ENCODE results near the gene KCNE3.

DNA sequence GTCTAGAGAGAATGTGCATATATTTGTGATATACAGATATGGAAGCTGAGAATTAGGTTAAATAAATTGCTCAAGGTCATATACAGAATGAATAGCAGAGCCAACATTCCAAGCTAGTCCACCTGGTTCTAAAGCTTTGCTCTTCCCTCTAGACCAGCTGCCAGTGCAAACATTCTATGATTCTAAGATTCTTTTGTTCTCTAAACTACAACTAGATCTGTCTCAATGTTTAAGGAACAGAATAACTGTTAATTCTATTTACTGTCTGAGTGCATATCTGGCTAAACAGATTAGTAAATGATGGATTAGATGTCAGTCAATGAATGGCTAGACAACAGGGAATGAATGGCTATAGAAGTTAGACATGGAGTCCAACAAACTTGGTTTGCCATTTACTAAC, 19.6 kb downstream of the KCNE3 start:
- TF ChIP-seq SP1 (IDR thresholded peaks at IDR 0.05; ENCODE audit: low read depth) (no peak), POLR2AphosphoS5 (IDR thresholded peaks at IDR 0.05; ENCODE audit: low read depth, low read length) (no peak), EZH2 (IDR thresholded peaks at IDR 0.05) (no peak), TCF7L2 (IDR thresholded peaks at IDR 0.05; ENCODE audit: borderline replicate concordance, extremely low read depth, insufficient read depth, insufficient read length) (no peak)
- TF ChIP-seq, protein P1, sequence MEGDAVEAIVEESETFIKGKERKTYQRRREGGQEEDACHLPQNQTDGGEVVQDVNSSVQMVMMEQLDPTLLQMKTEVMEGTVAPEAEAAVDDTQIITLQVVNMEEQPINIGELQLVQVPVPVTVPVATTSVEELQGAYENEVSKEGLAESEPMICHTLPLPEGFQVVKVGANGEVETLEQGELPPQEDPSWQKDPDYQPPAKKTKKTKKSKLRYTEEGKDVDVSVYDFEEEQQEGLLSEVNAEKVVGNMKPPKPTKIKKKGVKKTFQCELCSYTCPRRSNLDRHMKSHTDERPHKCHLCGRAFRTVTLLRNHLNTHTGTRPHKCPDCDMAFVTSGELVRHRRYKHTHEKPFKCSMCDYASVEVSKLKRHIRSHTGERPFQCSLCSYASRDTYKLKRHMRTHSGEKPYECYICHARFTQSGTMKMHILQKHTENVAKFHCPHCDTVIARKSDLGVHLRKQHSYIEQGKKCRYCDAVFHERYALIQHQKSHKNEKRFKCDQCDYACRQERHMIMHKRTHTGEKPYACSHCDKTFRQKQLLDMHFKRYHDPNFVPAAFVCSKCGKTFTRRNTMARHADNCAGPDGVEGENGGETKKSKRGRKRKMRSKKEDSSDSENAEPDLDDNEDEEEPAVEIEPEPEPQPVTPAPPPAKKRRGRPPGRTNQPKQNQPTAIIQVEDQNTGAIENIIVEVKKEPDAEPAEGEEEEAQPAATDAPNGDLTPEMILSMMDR (IDR thresholded peaks at IDR 0.05 in 2 of 3, conservative IDR thresholded peaks at IDR 0.05 in 1 of 3; ENCODE audit: borderline replicate concordance in 1 of 3, insufficient read depth in 1 of 3, low read depth in 2 of 3, low read length in 2 of 3): no peak

All from HCT116 (cell line).